Measurements from ENCODE around the gene IGFBP5.

- TF ChIP-seq CTCF (IDR thresholded peaks at IDR 0.05; ENCODE audit: poor library complexity, severe bottlenecking) = no peak
- no peak for TF ChIP-seq EZH2 (IDR thresholded peaks at IDR 0.05; ENCODE audit: borderline replicate concordance, insufficient read depth, low read length, poor library complexity, severe bottlenecking)
- no peak for TF ChIP-seq POLR2AphosphoS5 (IDR thresholded peaks at IDR 0.05)
- TF ChIP-seq RAD21 (conservative IDR thresholded peaks at IDR 0.05) = no peak
- no peak for TF ChIP-seq REST (IDR thresholded peaks at IDR 0.05; ENCODE audit: borderline replicate concordance)
- TF ChIP-seq EP300 (conservative IDR thresholded peaks at IDR 0.05; ENCODE audit: poor library complexity, severe bottlenecking) = no peak
- no peak for TF ChIP-seq MXI1 (conservative IDR thresholded peaks at IDR 0.05; ENCODE audit: poor library complexity, severe bottlenecking)
- TF ChIP-seq TAF1 (IDR thresholded peaks at IDR 0.05; ENCODE audit: low read depth) = no peak
These were observed 6.0 kb downstream of the IGFBP5 start for GRCh38 chr2:216689397-216689796.
